KOPT-K1 (cell line): ENCODE data around the gene P2RY1.
"Not testable (repeated sequence)": the region's sequence is repeated elsewhere in the genome, so short reads cannot be mapped to it uniquely, and the experiment has no call there.

Experiments
- H3K27ac ChIP-seq: fragments of 200-600 bp; sonication (generic); 2 replicates; pipeline ENCODE4 v1.5.1; 2016; ENCODE audit warnings: antibody characterized with exemption, mild to moderate bottlenecking, low read depth, low read length; ENCODE audit not compliant: poor library complexity, severe bottlenecking
- H3K36me3 ChIP-seq: fragments of 200-600 bp; sonication (generic); 2 replicates; pipeline ENCODE4 v1.5.1; 2017; ENCODE audit warnings: antibody characterized with exemption, mild to moderate bottlenecking, low read length, moderate library complexity; ENCODE audit not compliant: insufficient read depth
- H3K9me3 ChIP-seq: fragments of 200-600 bp; sonication (generic); 2 replicates; pipeline ENCODE4 v1.5.1; 2017; ENCODE audit warnings: antibody characterized with exemption, low read length, mild to moderate bottlenecking; ENCODE audit not compliant: insufficient read depth, poor library complexity, severe bottlenecking

The P2RY1 gene

DNA sequence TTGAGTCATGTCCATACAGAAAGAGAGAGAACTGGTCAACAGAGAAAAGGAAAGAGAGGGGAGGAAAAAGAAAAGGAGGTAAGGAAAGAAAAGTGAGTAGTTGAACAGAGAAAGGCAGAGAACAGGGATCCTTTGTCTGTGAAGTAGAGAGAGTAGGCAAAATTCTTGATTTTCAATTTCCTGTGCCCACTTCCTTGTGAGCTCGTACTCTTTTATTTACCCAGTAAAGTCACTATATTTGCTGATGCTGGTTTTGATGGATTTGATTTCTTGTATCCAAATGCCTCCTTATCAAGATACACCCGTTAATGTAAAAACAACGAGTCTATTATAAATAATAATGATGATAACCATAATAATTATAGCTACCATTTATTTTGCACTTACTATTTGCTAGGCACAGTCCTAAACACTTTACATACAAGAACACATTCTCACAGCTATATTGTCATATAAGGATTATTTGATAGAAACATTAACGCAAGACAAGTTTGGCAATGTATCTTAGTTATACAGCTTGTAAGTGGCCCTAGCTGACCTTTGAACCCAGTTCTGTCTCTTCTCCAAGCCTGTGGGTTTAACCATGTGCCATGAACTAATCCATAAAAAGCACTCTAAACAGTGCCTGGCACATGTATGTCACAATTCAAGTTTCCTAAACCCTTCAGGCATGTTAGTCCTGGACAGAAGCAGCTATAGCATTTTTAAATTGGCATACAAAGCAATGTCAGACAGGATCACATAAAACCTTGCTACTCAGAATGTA is 6.7 kb upstream of the P2RY1 start:
- H3K27ac ChIP-seq = no peak overlapping the region
- no peaks in the 10 kb centered on the region for H3K36me3 ChIP-seq

DNA sequence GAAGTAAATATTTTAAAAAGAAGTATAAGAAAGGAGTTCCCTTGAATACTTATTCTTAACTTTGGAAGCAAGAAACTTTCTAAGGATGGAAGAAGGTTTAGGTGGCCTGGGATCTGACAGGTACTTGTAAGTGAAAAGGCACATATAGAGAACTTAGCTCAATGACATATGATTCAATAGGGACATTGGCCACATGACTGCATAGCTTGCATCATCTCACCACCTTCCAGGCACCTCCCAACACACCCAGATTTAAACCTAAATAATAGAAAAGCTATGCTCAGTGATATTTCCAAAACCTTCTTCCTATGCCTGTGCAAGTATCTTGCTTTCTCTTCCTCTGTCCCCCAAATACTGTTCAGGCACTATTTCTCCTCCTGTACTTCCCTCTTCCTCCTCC is 4.7 kb upstream of the P2RY1 start:
- H3K36me3 ChIP-seq = no peaks in the 10 kb centered on the region
- no peak overlapping the region for H3K27ac ChIP-seq
- no peaks in the 10 kb centered on the region for H3K9me3 ChIP-seq

More for the DNA sequence above, 6.7 kb upstream of the P2RY1 start:
- H3K9me3 ChIP-seq = no peaks in the 10 kb centered on the region

DNA sequence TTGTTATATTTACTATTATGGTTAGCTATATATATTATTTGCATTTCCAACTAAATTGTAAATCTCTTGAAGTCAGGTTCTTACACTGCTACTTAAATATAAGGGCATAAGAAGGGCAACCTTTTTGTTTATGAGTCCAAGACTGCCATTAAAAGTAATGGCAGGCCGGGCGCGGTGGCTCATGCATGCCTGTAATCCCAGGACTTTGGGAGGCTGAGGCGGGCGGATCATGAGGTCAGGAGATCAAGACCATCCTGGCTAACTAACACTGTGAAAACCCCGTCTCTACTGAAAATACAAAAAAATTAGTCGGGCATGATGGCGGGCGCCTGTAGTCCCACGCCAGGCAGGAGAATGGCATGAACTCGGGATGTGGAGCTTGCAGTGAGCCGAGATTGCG is 2.9 kb upstream of the P2RY1 start:
- no peaks in the 10 kb centered on the region for H3K9me3 ChIP-seq
- no peak overlapping the region for H3K27ac ChIP-seq
- no peaks in the 10 kb centered on the region for H3K36me3 ChIP-seq

DNA sequence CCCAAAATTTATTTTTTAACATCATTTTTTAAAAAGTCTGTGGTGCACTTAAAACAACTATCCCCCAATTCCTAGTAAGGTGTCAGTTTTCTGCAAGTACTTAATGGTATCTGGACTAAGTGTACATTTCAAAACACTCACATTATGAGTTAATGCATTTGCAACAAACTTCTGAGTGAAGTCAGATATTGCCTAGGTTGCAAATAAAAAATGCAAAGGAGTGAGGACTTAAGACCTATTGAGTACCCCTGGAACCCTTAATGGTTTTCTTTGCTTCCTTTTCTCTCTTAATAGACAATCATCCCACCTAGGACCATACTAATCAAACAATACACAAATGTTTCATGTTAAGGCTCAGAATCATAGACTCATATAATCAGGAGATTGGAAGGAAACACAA is 1.8 kb upstream of the P2RY1 start:
- Histone ChIP-seq H3K27ac (no peak overlapping the region), H3K36me3 (no peaks in the 10 kb centered on the region), H3K9me3 (no peaks in the 10 kb centered on the region)

DNA sequence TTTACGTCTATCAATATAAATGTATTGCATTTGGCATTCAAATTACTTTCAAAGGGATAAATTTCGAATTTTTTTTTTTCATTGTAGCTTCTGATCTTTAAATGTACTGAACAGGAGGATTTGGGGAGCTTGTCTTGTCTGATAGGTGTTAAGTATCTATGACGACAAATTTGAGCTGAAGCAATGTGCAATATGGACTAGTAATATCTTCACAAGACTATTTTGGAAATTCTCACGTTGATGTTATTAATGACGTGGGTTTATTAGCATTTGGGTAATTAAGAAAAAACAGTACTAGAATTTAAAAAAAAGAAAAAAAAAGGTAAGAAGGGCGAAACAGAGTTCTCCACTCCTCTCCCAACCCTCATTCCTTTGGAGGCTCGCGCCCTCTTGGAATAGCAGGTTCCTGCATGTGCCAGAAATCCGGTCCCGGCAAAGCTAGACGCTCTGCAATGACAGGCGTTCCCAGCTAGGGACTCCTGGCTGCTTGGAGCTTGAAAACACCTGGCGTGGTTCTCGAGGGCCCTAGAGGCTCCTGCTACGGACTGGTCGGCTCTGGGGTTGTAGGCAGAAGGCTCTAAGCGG is 648 bp upstream of the P2RY1 start:
- Histone ChIP-seq H3K36me3 (no peaks in the 10 kb centered on the region), H3K27ac (no peak overlapping the region), H3K9me3 (no peaks in the 10 kb centered on the region)

DNA sequence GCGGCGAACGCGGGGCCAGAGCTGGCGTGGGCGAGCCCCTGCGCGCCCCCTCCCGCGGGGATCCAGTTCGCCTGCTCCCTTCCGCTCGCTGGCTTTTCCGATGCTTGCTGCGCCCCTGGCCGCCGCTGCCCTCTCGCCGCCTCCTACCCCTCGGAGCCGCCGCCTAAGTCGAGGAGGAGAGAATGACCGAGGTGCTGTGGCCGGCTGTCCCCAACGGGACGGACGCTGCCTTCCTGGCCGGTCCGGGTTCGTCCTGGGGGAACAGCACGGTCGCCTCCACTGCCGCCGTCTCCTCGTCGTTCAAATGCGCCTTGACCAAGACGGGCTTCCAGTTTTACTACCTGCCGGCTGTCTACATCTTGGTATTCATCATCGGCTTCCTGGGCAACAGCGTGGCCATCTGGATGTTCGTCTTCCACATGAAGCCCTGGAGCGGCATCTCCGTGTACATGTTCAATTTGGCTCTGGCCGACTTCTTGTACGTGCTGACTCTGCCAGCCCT is 721 bp downstream of the P2RY1 start:
- no peaks in the 10 kb centered on the region for H3K9me3 ChIP-seq
- no peaks in the 10 kb centered on the region for H3K36me3 ChIP-seq
- no peak overlapping the region for H3K27ac ChIP-seq

DNA sequence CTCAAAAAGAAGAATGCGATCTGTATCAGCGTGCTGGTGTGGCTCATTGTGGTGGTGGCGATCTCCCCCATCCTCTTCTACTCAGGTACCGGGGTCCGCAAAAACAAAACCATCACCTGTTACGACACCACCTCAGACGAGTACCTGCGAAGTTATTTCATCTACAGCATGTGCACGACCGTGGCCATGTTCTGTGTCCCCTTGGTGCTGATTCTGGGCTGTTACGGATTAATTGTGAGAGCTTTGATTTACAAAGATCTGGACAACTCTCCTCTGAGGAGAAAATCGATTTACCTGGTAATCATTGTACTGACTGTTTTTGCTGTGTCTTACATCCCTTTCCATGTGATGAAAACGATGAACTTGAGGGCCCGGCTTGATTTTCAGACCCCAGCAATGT is 1.3 kb downstream of the P2RY1 start:
- no peaks in the 10 kb centered on the region for H3K36me3 ChIP-seq
- H3K27ac ChIP-seq = no peak overlapping the region
- H3K9me3 ChIP-seq = no peaks in the 10 kb centered on the region

DNA sequence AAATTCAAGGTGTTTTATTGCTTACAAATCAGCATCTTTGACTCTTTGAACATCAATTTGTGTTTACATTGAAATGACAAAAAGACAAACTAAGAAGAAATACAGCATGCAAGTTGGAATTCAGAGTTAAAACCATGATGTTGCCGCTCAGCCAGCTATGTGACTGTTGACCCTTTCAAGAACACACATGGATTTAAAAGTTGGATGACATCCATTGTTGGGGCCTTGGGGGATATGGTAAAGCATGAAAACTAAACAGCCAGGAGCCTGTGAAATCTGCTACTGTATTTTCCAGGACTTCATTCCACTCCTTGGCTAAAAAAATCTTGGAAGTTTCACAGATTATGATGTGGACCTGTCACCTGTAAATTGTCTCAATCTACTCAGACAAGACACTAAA is 4.6 kb downstream of the P2RY1 start:
- no peak overlapping the region for H3K27ac ChIP-seq
- no peaks in the 10 kb centered on the region for H3K9me3 ChIP-seq

GRCh38 chr3:152841131-152841530 is 6.2 kb downstream of the P2RY1 start:
- no peaks in the 10 kb centered on the region for H3K9me3 ChIP-seq
- no peaks in the 10 kb centered on the region for H3K36me3 ChIP-seq
- no peak overlapping the region for H3K27ac ChIP-seq

More for the DNA sequence above, 4.6 kb downstream of the P2RY1 start:
- no peaks in the 10 kb centered on the region for H3K36me3 ChIP-seq

- peaks cover 9% of the 10 kb centered on the region for H3K9me3 ChIP-seq
- no peak overlapping the region for H3K27ac ChIP-seq
- no peaks in the 10 kb centered on the region for H3K36me3 ChIP-seq
Measured at GRCh38 chr3:152842413-152842812, 7.5 kb downstream of the P2RY1 start.

DNA sequence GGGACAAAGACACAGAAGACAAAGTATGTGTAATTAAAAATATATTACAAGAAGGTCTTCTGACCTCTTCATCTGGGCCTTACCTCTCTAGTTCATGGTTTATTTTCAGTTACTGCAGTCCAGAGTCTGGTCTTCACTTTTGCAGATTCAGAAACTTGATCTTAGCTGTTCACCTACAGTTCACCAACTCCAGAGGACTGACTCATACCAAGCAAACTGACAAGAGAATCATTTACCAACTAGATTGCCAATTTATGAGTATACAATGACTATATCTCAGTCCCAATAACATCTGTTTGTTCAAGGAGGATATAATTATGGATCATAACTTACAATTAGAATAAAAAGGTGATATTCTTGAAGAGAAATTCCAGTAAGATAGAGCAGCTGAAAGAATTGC is 9.0 kb downstream of the P2RY1 start:
- Histone ChIP-seq H3K36me3 (no peaks in the 10 kb centered on the region), H3K9me3 (peaks cover 9% of the 10 kb centered on the region), H3K27ac (no peak overlapping the region)

- not testable (repeated sequence) for H3K9me3 ChIP-seq, H3K27ac ChIP-seq, H3K36me3 ChIP-seq
Measured at GRCh38 chr3:152846572-152847202, 11.8 kb downstream of the P2RY1 start.

GRCh38 chr3:152847599-152847998 is 12.7 kb downstream of the P2RY1 start:
- not testable (repeated sequence) for H3K9me3 ChIP-seq, H3K36me3 ChIP-seq, H3K27ac ChIP-seq

- no peaks in the 10 kb centered on the region for H3K36me3 ChIP-seq
- no peak overlapping the region for H3K27ac ChIP-seq
- peaks cover 9% of the 10 kb centered on the region for H3K9me3 ChIP-seq
Measured at GRCh38 chr3:152849996-152850578, 15.2 kb downstream of the P2RY1 start.

- Histone ChIP-seq H3K9me3 (no peaks in the 10 kb centered on the region), H3K27ac (no peak overlapping the region), H3K36me3 (no peaks in the 10 kb centered on the region)
Measured at GRCh38 chr3:152853196-152853595, 18.3 kb downstream of the P2RY1 start.
